ENCODE results near the gene RASEF. TPM values are rescaled to one million over a fixed set of nuclear protein-coding genes. Genes with fewer than 3 reads are reported as not detected.

RASEF gene
- total RNA-seq, 1 experiment from 2014 or later = 12.3 TPM

DNA sequence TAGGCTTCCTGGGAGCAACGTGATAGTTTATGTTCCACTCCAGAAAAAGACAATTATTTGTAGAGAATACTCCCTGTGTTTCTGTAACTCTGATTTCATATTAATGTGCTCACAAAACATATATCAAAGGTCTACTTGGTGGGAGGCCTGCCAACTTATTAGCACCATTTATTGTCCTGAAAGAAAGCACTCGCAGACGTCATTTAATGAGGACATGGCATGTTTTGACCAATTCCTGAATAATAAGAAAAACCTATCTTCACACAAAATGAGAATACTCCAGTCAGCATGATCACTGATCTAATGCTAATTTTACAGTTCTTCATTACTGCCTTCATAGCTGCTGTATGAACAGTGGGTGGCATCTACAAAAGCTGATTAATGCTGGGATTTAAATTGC, 46.4 kb upstream of the RASEF start:
- intact Hi-C loops (cut with micrococcal nuclease) = no loop called here
- H3K27me3 ChIP-seq (ENCODE audit: low read length) = no peaks in the 10 kb centered on the region
- H3K27ac ChIP-seq (ENCODE audit: low read length) = no peak overlapping the region
- H3F3A ChIP-seq (ENCODE audit: low read length, unreplicated experiment) = no peaks in the 10 kb centered on the region
- ChIA-PET CTCF (no interaction called here), POLR2A (ENCODE audit: unreplicated experiment) (no interaction called here)
- no peak overlapping the region for H2AFZ ChIP-seq (ENCODE audit: low read length)
- no peak overlapping the region for H3K9ac ChIP-seq (ENCODE audit: low read length)
- TF ChIP-seq EZH2 (IDR thresholded peaks at IDR 0.05; ENCODE audit: low read length, unreplicated experiment) (no peak), EZH2phosphoT487 (IDR thresholded peaks at IDR 0.05; ENCODE audit: borderline replicate concordance, low read length) (no peak)
- TF ChIP-seq, protein P1, sequence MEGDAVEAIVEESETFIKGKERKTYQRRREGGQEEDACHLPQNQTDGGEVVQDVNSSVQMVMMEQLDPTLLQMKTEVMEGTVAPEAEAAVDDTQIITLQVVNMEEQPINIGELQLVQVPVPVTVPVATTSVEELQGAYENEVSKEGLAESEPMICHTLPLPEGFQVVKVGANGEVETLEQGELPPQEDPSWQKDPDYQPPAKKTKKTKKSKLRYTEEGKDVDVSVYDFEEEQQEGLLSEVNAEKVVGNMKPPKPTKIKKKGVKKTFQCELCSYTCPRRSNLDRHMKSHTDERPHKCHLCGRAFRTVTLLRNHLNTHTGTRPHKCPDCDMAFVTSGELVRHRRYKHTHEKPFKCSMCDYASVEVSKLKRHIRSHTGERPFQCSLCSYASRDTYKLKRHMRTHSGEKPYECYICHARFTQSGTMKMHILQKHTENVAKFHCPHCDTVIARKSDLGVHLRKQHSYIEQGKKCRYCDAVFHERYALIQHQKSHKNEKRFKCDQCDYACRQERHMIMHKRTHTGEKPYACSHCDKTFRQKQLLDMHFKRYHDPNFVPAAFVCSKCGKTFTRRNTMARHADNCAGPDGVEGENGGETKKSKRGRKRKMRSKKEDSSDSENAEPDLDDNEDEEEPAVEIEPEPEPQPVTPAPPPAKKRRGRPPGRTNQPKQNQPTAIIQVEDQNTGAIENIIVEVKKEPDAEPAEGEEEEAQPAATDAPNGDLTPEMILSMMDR (conservative IDR thresholded peaks at IDR 0.05; ENCODE audit: low read depth, low read length) = no peak
- no peak for DNase-seq
- no peaks in the 10 kb centered on the region for H3K36me3 ChIP-seq (ENCODE audit: low read depth, low read length)
- no peak overlapping the region for H3K4me3 ChIP-seq (ENCODE audit: low read length)
- no peaks in the 10 kb centered on the region for H3K9me2 ChIP-seq (replicated peaks; ENCODE audit: low read length)
- no peaks in the 10 kb centered on the region for H3K9me3 ChIP-seq (ENCODE audit: low read length)
- no peaks in the 10 kb centered on the region for H3K4me1 ChIP-seq (ENCODE audit: insufficient read depth, low read length)
- no peak for ATAC-seq
- no peaks in the 10 kb centered on the region for H3K79me2 ChIP-seq (ENCODE audit: low read length)
- BruUV-seq (replicated peaks) = no TSS peak
- no peaks in the 10 kb centered on the region for H4K20me1 ChIP-seq (ENCODE audit: low read length)
- no peak overlapping the region for H3K4me2 ChIP-seq (ENCODE audit: low read length)

DNA sequence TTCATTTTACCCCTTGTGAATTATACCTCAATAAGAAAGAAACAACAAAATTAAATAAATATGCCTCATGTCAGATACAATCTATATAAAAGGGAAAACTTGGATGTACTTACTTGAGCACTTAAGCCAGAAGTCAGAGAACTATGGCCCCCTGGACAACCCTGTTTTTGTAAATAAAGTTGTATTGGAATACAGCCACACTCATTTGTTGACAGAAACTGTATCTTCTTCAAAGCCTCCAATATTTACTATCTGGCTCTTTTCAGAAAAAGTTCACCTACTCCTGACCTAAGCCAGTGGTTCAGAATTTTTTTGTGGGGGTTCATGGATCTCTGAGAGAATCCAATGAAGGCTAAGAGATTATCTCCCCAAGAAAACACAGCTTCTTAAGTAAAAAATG, 45.3 kb upstream of the RASEF start:
- no peak for DNase-seq
- BruUV-seq (replicated peaks) = no TSS peak
- H4K20me1 ChIP-seq (ENCODE audit: low read length) = no peaks in the 10 kb centered on the region
- ChIA-PET POLR2A (ENCODE audit: unreplicated experiment) (no interaction called here), CTCF (no interaction called here)
- no peak overlapping the region for H3K27ac ChIP-seq (ENCODE audit: low read length)
- H3K27me3 ChIP-seq (ENCODE audit: low read length) = no peaks in the 10 kb centered on the region
- H3K9ac ChIP-seq (ENCODE audit: low read length) = no peak overlapping the region
- no peak for ATAC-seq
- no peaks in the 10 kb centered on the region for H3F3A ChIP-seq (ENCODE audit: low read length, unreplicated experiment)
- TF ChIP-seq EZH2phosphoT487 (IDR thresholded peaks at IDR 0.05; ENCODE audit: borderline replicate concordance, low read length) (no peak), EZH2 (IDR thresholded peaks at IDR 0.05; ENCODE audit: low read length, unreplicated experiment) (no peak)
- TF ChIP-seq, protein P1 (conservative IDR thresholded peaks at IDR 0.05; ENCODE audit: low read depth, low read length) = no peak
- H3K9me2 ChIP-seq (replicated peaks; ENCODE audit: low read length) = no peaks in the 10 kb centered on the region
- no peaks in the 10 kb centered on the region for H3K9me3 ChIP-seq (ENCODE audit: low read length)
- no peaks in the 10 kb centered on the region for H3K4me1 ChIP-seq (ENCODE audit: insufficient read depth, low read length)
- H3K4me3 ChIP-seq (ENCODE audit: low read length) = no peak overlapping the region
- intact Hi-C loops (cut with micrococcal nuclease) = no loop called here
- H2AFZ ChIP-seq (ENCODE audit: low read length) = no peak overlapping the region
- no peaks in the 10 kb centered on the region for H3K79me2 ChIP-seq (ENCODE audit: low read length)
- no peaks in the 10 kb centered on the region for H3K36me3 ChIP-seq (ENCODE audit: low read depth, low read length)
- no peak overlapping the region for H3K4me2 ChIP-seq (ENCODE audit: low read length)

DNA sequence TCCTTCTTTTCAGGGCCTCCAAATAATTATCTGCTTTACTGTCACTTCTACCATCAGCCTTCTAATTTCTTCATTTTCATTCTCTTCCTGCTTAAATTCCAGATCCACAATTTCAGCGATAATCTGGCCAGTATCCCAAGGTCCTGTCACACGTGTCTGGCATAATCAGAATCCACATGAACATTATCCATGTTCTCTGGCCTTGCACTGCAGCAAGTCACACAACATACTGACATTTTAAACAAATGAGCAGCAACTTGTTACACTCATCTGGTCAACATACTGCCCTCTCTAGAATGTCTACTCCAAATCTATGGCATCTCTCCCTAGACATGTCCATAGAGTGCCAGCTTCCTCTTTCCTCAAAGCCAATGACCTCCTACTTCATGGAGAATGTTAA, 43.8 kb upstream of the RASEF start:
- Histone ChIP-seq H3K27ac (ENCODE audit: low read length) (no peak overlapping the region), H3F3A (ENCODE audit: low read length, unreplicated experiment) (no peaks in the 10 kb centered on the region), H3K36me3 (ENCODE audit: low read depth, low read length) (no peaks in the 10 kb centered on the region), H2AFZ (ENCODE audit: low read length) (no peak overlapping the region), H3K4me1 (ENCODE audit: insufficient read depth, low read length) (no peaks in the 10 kb centered on the region), H3K4me3 (ENCODE audit: low read length) (no peak overlapping the region), H4K20me1 (ENCODE audit: low read length) (no peaks in the 10 kb centered on the region), H3K27me3 (ENCODE audit: low read length) (no peaks in the 10 kb centered on the region), H3K9me3 (ENCODE audit: low read length) (no peaks in the 10 kb centered on the region), H3K79me2 (ENCODE audit: low read length) (no peaks in the 10 kb centered on the region), H3K9ac (ENCODE audit: low read length) (no peak overlapping the region), H3K4me2 (ENCODE audit: low read length) (no peak overlapping the region), H3K9me2 (replicated peaks; ENCODE audit: low read length) (no peaks in the 10 kb centered on the region)
- no peak for DNase-seq
- ATAC-seq = no peak
- intact Hi-C loops (cut with micrococcal nuclease) = no loop called here
- CTCF ChIA-PET = no interaction called here
- TF ChIP-seq, protein P1 (conservative IDR thresholded peaks at IDR 0.05; ENCODE audit: low read depth, low read length) = no peak
- TF ChIP-seq EZH2 (IDR thresholded peaks at IDR 0.05; ENCODE audit: low read length, unreplicated experiment) = no peak
- no peak for TF ChIP-seq EZH2phosphoT487 (IDR thresholded peaks at IDR 0.05; ENCODE audit: borderline replicate concordance, low read length)
- POLR2A ChIA-PET (ENCODE audit: unreplicated experiment) = no interaction called here
- BruUV-seq (replicated peaks) = no TSS peak
